HG03378 (cell line): ENCODE results near the gene MED13L.

Experiments
- ATAC-seq: cut with Tn5 transposase; IDR thresholded peaks from one replicate; pipeline ENCODE4 v1.9.1; 2021; ENCODE audit warnings: mild to moderate bottlenecking, moderate library complexity; ENCODE audit not compliant: unreplicated experiment

Gene MED13L

DNA sequence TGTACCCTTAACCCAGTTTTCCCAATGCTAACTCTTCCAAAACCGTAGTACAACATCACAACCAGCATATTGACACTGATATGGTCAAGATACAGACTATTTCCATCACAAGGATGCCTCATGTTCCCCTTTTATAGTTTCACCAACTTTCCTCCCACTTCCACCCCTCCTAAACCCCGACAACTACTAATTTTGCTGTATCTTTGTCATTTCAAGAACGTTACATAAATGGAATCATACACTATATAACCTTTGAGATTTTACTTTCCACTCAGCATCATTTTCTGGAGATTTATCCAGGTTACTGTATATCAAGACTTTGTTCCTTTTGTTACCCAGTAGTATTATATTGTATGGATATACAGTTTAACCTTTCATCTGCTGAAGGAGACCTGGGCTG, 88.9 kb downstream of the MED13L start:
- no peak for ATAC-seq

DNA sequence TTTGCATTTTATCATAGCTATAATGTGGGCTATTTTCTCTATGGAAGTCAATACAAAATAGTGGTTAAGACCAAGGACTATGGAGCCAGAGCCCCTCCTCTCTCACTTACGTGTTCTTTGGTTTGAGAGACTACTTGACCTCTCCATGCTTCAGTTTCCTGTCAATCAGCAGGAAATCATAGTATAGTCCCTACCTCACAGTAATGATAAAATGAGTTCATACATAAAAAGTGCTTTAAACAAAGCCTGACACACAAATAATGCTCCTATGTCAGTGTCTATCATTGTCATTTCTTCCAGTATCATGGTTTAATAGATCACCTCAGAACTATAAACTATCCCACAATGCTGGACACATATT, 90.4 kb downstream of the MED13L start:
- no peak for ATAC-seq

DNA sequence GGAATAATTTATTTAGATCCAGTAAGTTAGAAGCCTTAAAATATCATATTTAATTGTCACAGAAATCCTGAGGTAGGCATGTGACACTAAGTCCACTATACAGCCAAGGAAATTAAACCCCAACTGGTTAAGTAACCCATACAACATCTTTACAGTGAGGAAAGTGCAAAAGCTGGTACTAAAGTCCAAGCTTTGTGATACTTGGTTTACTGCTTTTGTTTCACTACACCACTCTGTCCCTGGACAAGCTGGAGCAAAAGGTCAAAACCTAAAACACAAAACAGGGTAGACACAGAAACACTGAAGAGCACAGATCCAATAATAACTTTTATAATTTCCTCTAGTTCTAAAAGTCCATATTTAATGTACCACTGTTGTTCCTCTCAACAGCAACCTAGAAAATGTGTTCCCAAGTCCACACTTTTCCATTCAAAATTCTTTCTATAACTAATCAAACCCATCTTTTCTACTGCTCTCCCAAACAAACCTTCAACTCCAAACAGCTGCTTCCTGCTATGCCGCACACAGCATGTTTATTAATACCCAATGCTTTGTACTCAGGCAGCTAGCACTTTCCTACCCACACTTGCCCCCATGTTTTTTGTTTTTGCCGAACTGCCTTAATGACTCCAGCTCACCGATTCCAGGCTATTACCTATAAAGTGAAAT, 90.9 kb downstream of the MED13L start:
- no peak for ATAC-seq

DNA sequence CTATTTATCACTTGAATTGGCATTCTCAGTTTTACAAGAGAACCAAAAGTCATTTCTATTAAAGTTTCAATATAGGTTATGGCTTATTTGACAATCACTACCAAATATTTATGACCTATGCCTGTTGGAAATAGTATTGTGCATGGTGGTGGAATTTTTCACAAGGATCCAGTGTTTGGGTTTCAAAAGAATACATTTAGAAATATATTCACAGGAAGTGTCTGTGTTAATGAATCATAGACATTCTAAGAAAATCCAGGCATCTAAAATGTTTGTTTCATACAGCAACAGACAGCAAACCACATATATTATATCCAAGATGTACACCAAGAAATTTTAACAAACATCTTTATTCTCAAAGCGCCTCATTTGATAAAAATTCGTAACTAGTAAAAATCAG, 92.7 kb downstream of the MED13L start:
- ATAC-seq, result no peak

DNA sequence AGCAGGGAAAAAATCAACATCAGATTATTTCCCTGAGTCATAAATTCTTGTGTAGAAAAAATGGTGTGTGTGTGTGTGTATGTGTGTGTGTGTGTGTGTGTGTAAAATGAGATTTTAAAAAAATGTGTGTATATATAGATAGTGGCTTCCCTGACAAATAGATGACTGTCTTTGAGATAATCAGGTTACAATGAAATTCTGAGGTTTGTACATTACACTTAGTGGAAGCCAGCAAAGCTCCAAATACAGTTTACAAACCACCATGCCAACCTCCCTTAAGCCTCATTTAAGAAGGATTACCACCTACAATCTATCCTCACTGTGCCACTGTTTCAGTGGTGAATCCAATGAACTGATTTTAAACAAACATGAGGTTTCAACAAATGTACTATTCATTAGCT, 93.8 kb downstream of the MED13L start:
- no peak for ATAC-seq

DNA sequence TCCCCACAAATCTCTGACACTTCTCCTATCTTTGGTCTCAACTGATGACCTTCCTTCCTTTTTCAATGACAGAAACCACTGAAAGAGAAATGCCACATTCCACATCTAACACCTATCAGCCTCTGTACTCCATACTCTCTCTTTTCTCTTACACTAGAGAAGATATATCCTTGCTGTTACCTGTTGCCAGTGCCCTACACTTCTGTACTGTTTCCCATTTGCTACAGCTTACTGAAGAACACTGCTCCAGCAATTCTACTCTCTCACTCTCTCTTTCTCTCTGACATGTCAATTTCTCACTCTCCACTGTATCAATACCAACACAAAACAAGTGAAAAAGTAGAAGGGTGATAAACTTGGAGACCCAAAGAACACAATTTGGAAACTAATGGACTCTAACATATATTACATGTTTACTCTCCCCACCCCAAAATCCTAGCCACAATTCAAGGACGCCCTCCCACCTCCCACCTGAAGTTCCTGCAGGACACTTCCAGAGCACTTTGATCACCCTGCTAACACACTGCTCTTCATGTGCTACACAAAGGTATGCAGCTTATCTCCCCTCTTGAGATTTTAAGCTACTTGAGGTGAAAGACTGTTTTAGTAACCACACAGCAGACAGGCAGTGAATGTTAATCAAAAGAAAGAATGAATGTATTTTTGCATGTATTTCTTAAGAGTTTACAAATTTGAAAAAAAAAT, 95.0 kb downstream of the MED13L start:
- no peak for ATAC-seq

DNA sequence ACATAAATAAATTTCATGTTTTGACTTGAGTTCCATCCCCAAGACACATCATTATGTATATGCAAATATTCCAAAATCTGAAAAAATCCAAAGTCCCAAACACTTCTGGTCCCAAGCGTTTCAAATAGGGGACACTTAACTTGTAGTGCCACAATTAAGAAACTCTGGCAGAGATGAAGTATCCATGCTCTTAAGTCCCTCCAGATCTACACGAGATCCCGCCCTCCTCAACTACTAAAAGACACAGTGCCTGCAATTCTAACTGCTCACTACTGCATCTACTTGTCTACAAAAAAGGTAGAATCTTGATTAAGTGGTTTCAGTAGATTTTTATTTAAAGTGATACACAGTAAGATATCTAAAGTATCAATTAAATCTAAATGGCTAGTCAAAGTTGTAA, 97.0 kb downstream of the MED13L start:
- no peak for ATAC-seq

DNA sequence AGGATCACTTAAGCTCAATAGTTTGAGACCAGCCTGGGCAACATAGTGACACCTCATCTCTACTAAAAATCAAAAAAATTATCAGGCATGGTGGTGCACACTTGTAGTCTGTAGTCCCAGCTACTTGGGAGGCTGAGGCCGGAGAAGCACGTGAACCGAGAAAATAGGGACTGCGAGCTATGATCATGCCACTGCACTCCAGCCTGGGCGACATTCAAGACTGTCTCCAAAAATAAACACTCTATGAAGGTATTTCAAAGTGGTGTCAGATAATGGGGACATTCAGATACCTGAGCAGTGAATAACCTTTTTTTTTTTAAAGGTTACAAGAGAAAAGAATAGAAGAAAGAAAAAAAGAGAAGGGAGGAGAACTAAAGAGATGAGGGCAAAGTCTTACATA, 98.1 kb downstream of the MED13L start:
- no peak for ATAC-seq

DNA sequence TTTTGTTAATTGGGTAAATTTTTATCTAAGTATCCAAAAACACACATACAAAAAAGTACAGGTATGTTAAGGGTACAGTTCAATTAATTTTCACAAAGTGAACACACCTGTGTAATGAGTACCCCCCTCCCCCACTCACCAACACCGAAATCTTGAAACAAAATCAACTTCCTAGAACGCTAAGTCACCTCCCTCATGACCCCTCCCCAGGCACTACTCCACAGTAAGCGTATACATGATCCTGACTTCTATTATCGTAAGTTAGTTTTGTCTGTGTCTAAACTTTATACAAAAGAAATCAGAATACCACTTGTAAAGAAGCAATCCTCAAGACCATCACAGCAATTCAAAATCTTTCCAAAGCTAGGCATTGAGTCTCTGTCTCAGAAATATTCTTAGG, 100.5 kb downstream of the MED13L start:
- ATAC-seq, result no peak

DNA sequence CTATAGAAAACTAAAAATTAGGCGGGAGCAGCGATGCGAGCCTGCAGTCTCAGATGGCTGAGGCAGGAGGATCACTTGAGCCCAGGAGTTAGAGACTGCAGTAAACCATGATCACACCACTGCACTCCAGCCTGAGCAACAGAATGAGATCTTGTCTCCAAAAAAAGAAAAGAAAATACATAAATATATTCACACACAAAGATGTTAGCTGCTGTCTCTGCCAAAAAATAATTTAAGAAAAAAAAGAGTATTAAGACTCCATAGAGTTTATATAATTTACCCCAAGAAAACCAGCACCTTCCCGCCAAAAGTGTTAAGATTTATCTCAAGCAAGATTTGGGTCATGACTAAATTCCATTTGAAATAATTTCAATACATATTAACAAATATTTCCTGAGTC, 102.6 kb downstream of the MED13L start:
- no peak for ATAC-seq

DNA sequence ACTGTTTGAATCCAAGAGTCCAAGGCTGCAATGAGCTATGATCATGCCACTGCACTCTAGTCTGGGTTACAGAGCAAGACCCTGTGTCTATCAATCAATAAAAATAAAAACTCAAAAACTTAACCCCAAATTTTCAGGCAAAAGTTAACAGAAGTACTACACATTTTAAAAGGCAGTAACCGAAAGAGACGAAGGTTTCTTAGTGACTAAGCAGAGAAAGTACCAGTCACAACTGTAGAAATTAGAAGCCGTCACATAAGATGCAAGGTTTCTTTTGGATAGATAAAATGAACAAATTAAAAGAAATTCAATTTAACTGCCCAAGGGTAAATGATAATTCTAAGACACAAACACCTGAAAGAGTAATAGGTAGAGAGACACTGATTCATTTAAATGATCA, 103.5 kb downstream of the MED13L start:
- ATAC-seq, result no peak

DNA sequence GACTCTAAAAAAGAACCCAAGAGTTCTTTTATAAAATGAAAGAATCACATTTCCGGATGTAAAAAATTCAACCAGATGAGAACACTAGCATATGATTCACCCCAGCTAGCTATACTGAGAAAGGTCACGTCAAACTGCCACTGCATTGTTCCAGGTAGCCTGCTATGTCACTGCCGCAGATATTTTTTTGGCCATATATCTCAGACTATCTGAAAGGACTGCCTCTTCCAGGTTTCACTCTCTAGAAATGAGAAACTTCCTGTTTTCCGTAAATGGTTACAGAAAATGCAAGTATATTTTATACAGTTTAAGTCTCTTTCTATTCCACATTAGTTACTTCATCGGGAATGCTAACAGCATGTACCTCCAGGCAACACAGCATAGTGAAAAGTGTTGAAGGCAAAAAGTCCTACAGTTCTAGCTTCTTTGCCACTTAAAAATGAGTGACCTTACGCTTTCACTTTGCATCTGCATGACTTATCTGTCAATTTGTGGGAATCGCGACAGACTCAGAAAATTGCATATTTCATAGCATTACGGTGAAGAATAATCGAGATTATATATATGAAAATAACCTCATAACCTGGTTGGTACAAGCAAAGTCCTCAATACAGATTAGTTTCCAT, 105.2 kb downstream of the MED13L start:
- no peak for ATAC-seq

DNA sequence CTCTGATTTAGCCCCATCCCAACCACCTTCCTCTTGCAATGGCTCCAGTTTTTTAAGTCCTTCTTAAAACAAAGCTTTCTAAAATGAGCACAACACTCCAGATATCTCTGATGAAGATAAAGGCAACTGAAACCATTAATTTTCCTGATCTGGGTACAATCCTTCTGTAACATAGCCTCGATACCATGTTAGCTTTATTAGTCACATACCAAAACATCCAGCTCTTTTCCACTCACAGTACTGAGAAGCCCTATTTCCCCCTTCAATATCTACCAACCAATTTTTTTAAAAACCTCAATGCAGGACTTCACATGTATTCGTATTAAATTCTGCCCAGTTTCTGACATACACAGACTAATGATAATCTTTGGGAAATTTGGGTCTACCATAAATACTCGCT, 105.9 kb downstream of the MED13L start:
- ATAC-seq, result no peak

DNA sequence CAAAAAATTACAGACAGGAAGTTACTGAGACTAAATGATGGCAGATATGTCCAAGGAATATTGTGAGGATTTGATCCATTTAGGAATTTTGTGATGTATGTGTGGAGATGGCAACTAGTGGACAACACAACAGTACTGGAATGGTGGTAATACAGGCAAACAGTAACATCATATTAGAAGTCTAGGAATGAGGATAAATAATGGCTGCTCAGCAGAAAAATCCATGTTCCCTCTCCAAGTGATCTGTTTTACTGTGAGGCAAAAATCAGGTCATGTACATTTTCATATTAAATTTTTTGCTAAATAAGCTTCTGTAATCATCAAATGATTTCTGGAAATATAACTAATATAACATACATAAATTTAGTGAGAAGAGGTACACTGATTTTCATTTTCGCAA, 108.4 kb downstream of the MED13L start:
- no peak for ATAC-seq

DNA sequence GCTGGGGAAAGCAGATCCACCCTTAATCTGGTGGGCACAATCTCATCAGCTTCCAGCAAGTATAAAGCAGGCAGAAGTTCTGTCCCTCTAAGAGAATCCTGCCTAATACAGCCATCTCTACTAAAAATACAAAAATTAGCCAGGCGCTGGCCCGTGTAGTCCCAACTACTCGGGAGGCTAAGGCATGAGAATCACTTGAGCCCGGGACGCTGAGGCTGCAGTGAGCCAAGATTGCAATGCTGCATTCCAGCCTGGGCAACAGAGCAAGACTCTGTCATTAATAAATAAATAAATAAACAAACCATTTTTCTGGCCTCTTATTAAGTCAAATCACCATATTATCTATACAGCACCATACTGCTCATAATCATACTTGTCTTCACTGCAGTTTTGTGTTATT, 111.2 kb downstream of the MED13L start:
- no peak for ATAC-seq

DNA sequence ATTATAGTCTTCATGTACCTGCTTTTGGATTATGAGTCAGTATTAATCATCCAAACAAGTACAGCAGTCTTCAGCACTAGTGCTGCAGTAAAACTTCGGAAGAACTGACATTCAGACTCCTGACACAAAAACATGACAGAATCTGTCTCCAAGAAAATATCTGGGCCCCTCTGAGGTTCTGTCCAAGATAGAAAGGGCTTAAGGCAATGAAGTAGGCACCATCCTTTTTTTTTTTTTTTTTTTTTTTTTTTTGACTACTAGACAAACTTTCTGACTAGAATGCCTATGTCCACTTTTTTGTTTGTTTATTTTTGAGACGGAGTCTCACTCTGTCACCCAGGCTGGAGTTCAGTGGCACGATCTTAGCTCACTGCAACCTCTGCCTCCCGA, 112.5 kb downstream of the MED13L start:
- no peak for ATAC-seq

DNA sequence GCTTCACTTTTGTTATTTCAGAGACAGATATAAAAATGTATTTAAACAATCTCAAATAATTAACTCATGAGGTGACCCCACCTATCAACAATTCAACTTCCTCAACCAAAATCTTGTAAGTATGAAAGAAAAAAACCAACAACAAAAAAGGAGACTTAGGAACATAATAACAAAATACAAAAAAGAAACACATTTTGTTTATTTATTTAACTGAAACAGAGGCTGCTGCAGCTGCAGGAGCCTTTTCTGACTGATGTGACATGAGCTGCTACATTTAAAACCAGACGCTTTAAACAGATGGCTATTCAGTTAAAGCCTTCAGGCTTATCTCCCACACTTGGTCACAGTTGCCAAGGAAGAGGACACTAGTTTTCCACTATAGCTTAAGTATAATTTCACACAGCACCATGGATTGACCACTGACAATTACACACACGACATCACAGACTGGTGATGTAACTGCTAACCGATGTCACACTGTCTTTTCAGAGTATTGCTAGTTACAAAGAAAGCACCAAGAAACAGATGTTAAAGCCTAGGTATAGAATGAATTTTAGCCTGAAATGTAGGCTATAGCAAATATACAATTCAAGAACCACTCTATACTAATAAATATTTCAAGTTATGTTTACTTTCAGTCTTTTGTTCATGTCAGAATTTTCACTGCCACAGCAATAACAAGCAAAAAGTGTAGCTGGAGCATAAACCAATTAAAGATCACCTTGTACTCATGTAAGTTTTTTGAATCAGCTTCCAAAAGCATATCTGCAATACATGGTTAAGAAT, 113.0 kb downstream of the MED13L start:
- ATAC-seq, result no peak

DNA sequence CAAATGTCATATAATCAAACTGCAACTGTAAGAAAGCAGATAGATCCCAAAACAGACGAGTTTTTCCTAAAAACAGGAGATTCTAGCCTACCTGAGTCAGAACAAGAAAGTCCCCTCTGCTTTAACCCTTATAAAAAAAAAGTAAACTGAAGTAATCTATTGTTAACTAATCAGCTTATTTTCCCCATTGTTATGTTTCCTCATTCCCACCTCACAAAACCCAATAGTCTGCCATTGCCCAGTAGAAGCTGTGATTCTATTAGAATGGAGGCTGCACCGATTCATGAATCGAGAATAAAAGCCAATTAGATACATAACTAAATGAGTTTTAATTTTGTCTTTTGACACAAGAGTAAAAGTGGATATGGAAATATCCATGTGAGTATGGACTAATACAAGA, 115.4 kb downstream of the MED13L start:
- ATAC-seq, result no peak

DNA sequence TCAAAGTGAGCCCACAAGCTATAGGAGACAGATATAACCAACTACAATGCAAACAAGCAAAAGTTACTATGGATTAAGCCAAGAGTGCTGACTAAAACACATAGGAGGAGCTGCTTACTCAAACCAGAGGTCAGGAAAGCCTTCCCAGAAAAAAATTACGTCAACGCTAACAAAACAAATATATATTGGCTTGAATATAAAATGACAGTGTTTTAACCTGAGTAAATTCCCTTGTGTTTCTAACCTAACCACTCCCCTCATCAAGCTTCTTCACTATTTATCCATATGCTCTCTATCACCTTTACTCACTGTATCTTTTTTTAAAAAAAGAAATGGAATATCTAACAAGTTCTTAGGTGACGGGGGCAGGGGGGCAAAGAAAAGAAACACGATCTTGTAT, 115.9 kb downstream of the MED13L start:
- no peak for ATAC-seq

DNA sequence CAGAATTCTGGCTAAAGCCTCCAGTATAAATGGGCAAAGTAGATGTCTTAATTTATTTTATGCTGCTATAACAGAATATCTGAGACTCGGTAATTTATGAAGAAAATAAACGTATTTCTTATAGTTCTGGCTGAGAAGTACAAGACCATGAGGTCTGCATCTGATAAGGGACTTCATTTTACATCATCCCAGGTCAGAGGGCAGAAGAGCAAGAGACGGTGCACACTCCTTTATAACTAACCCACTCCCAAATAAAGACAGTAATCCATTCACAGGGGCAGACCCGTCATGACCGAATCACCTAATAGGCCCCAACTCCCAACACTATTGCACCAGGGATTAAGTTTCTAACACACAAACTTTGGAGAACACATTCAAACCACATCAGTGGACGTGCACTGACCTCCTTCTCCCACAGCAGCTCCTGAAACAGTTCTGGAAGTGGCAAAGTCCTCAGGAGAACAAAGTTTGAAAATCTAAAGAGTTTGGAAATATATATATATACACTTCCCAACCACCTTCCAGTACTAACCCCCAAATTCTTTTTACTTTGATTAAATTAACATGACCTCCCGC, 116.5 kb downstream of the MED13L start:
- no peak for ATAC-seq

DNA sequence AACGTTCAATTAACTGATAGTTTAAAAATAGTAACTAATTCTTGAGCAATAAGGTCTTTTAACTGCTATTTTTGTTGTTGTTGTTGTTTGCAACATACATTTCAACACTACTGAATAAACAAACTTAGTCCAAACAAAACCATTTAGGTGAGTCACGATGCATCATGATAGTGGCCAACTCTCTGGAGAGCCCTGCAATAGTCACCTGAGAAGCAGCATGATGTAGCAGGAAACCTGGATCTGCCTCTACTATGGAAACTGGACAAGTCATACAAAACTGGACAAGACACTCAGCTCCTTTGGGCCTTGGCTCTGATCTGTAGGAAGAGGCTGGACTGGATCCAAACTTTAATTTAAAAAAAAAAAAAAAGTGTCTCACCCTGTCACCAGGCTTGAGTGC, 117.3 kb downstream of the MED13L start:
- ATAC-seq, result no peak
